ENCODE measurements around the gene GSTM1.

- TF ChIP-seq RAD21 (IDR thresholded peaks at IDR 0.05; ENCODE audit: insufficient read depth, low read depth, low read length) (peak; percentile 70), REST (IDR thresholded peaks at IDR 0.05; ENCODE audit: low read depth, low read length) (no peak)
Measured at GRCh38 chr1:109640285-109640865, 47.2 kb upstream of the GSTM1 start.

All from GM12878 (cell line).